GM23338 (cell line): Measurements from ENCODE around the gene ITGB6. TPM values are rescaled to one million over a fixed set of nuclear protein-coding genes. Genes with fewer than 3 reads are reported as not detected.

Experiments used
- ATAC-seq: fragments of 200-7000 bp; cut with Tn5 transposase; 3 replicates; pipeline ENCODE4 v1.9.1; 2020
- DNase-seq: peaks from one replicate; pipeline ENCODE4 v3.0.0-alpha.2; 2015; ENCODE audit warnings: low spot score
- H2AFZ ChIP-seq: fragments of 200-600 bp; sonication (generic); 2 replicates; pipeline ENCODE4 v1.8.0; 2016; ENCODE audit warnings: antibody characterized with exemption, mild to moderate bottlenecking, moderate library complexity
- H3F3A ChIP-seq: fragments of 200-600 bp; sonication (generic); replicated peaks from 2 replicates; pipeline ENCODE4 v1.8.0; 2017; ENCODE audit warnings: antibody characterized with exemption, mixed run types, low read depth
- H3K27ac ChIP-seq: fragments of 200-600 bp; sonication (generic); 2 replicates; pipeline ENCODE4 v1.6.1; 2016; ENCODE audit warnings: low read depth
- H3K27me3 ChIP-seq: fragments of 200-600 bp; sonication (generic); 2 replicates; pipeline ENCODE4 v1.8.0; 2016; ENCODE audit warnings: mild to moderate bottlenecking, mixed run types, moderate library complexity; ENCODE audit not compliant: insufficient read depth
- H3K36me3 ChIP-seq: fragments of 200-600 bp; sonication (generic); 2 replicates; pipeline ENCODE4 v1.8.0; 2016; ENCODE audit warnings: mild to moderate bottlenecking; ENCODE audit not compliant: insufficient read depth
- H3K4me1 ChIP-seq: fragments of 200-600 bp; sonication (generic); 2 replicates; pipeline ENCODE4 v1.8.0; 2016; ENCODE audit warnings: mild to moderate bottlenecking, moderate library complexity; ENCODE audit not compliant: insufficient read depth
- H3K4me2 ChIP-seq: fragments of 200-600 bp; sonication (generic); 2 replicates; pipeline ENCODE4 v1.7.1; 2017; ENCODE audit warnings: mixed run types
- H3K4me3 ChIP-seq: fragments of 200-600 bp; sonication (generic); 2 replicates; pipeline ENCODE4 v1.6.1; 2016; ENCODE audit warnings: mixed run types
- H3K79me2 ChIP-seq: fragments of 200-600 bp; sonication (generic); replicated peaks from 2 replicates; pipeline ENCODE4 v1.8.0; 2017; ENCODE audit warnings: mild to moderate bottlenecking; ENCODE audit not compliant: insufficient read depth
- H3K9me2 ChIP-seq: fragments of 200-600 bp; sonication (generic); 2 replicates; pipeline ENCODE4 v1.8.0; 2017; ENCODE audit not compliant: insufficient read depth
- H4K20me1 ChIP-seq: fragments of 200-600 bp; sonication (generic); replicated peaks from 2 replicates; pipeline ENCODE4 v1.8.0; 2017; ENCODE audit warnings: mild to moderate bottlenecking; ENCODE audit not compliant: insufficient read depth
- H3K27ac Mint-ChIP-seq: 2 replicates; pipeline ENCODE4 v1.8.0; 2020; ENCODE audit warnings: inconsistent platforms, mild to moderate bottlenecking, moderate library complexity, mixed read lengths
- H3K27me3 Mint-ChIP-seq: 3 replicates; pipeline ENCODE4 v1.8.0; 2022; ENCODE audit warnings: low read depth, mild to moderate bottlenecking, moderate library complexity, mixed read lengths, inconsistent platforms; ENCODE audit not compliant: insufficient read depth, poor library complexity
- H3K36me3 Mint-ChIP-seq: 3 replicates; pipeline ENCODE4 v1.8.0; 2021; ENCODE audit warnings: low read depth, mild to moderate bottlenecking, inconsistent platforms, moderate library complexity, mixed read lengths
- H3K4me1 Mint-ChIP-seq: 3 replicates; pipeline ENCODE4 v1.8.0; 2020; ENCODE audit warnings: mild to moderate bottlenecking, inconsistent platforms, mixed read lengths
- H3K4me3 Mint-ChIP-seq: 3 replicates; pipeline ENCODE4 v1.8.0; 2021; ENCODE audit warnings: moderate library complexity, mild to moderate bottlenecking, inconsistent platforms, mixed read lengths
- H3K9me3 Mint-ChIP-seq: 3 replicates; pipeline ENCODE4 v1.8.0; 2020; ENCODE audit warnings: moderate library complexity, mild to moderate bottlenecking, inconsistent platforms, mixed read lengths
- CREB1 ChIP-seq: fragments of 250-450 bp; sonication (Bioruptor Pico); IDR thresholded peaks from 2 replicates; pipeline ENCODE4 v1.5.0; 2020; ENCODE audit warnings: low read depth, mild to moderate bottlenecking, moderate library complexity
- EZH2 ChIP-seq: fragments of 200-600 bp; sonication (generic); IDR thresholded peaks from one replicate; pipeline ENCODE4 v1.8.0; 2017; ENCODE audit warnings: antibody characterized with exemption, mild to moderate bottlenecking, low read depth; ENCODE audit not compliant: unreplicated experiment
- EZH2phosphoT487 ChIP-seq: fragments of 200-600 bp; sonication (generic); IDR thresholded peaks from one replicate; pipeline ENCODE4 v1.8.1; 2018; ENCODE audit warnings: antibody characterized with exemption; ENCODE audit not compliant: unreplicated experiment
- JUNB ChIP-seq: IDR thresholded peaks from one replicate; pipeline ENCODE4 v1.6.1; 2016; ENCODE audit warnings: antibody characterized with exemption; ENCODE audit not compliant: unreplicated experiment
- NANOG ChIP-seq: IDR thresholded peaks from 2 replicates; pipeline ENCODE4 v1.6.1; 2016; ENCODE audit warnings: antibody characterized with exemption, borderline replicate concordance
- POLR2AphosphoS5 ChIP-seq: IDR thresholded peaks from 2 replicates; pipeline ENCODE4 v1.6.1; 2016; ENCODE audit warnings: antibody characterized with exemption, low read depth
- STAT1 ChIP-seq: IDR thresholded peaks from one replicate; pipeline ENCODE4 v1.6.1; 2016; ENCODE audit warnings: antibody characterized with exemption; ENCODE audit not compliant: unreplicated experiment
- ZNF114 ChIP-seq: fragments of 250-450 bp; sonication (Bioruptor Pico); IDR thresholded peaks from 2 replicates; pipeline ENCODE4 v1.5.0; 2020; ENCODE audit warnings: mild to moderate bottlenecking, moderate library complexity
- ZNF331 ChIP-seq: fragments of 250-450 bp; sonication (Bioruptor Pico); IDR thresholded peaks from 2 replicates; pipeline ENCODE4 v1.5.0; 2020; ENCODE audit warnings: low read depth, mild to moderate bottlenecking, moderate library complexity
- polyA plus RNA-seq: library from polyadenylated mRNA; unstranded; fragments of >200 nt; fragmentation: Nextera tagmentation; extraction: Ambion mirVana; gene quantifications from 2 replicates; pipeline ENCODE4 v1.2.1, GENCODE V29; 2016
- total RNA-seq: library from RNA; depleted of rRNA; stranded (reverse); fragments of >200 nt; shearing (Covaris generic); gene quantifications from 2 replicates; pipeline ENCODE4 v1.2.3, GENCODE V29; 2014
- TF ChIP-seq, protein P1 (sequence below): fragments of 250-450 bp; sonication (Bioruptor Pico); IDR thresholded peaks from 2 replicates; pipeline ENCODE4 v1.5.0; 2020; ENCODE audit warnings: mild to moderate bottlenecking, moderate library complexity
- TF ChIP-seq, protein P2 (sequence below): IDR thresholded peaks from 2 replicates; pipeline ENCODE4 v1.6.1; 2016; ENCODE audit warnings: antibody characterized with exemption
- TF ChIP-seq, protein P3 (sequence below), 2 experiments: fragments of 200-600 bp in 1 of 2; sonication (generic) in 1 of 2; conservative IDR thresholded peaks; 2 replicates each; pipeline versions ENCODE4 v1.5.1 to v1.6.1; 2016 to 2017; ENCODE audit warnings: antibody characterized with exemption in 2 of 2, low read depth in 2 of 2, mild to moderate bottlenecking in 2 of 2, moderate library complexity in 1 of 2
- TF ChIP-seq, protein P4 (sequence below): IDR thresholded peaks from one replicate; pipeline ENCODE4 v1.6.1; 2018; ENCODE audit warnings: antibody characterized with exemption; ENCODE audit not compliant: unreplicated experiment

ITGB6 gene
- total and polyA plus RNA-seq, 2 experiments from 2014 or later, result not detected

DNA sequence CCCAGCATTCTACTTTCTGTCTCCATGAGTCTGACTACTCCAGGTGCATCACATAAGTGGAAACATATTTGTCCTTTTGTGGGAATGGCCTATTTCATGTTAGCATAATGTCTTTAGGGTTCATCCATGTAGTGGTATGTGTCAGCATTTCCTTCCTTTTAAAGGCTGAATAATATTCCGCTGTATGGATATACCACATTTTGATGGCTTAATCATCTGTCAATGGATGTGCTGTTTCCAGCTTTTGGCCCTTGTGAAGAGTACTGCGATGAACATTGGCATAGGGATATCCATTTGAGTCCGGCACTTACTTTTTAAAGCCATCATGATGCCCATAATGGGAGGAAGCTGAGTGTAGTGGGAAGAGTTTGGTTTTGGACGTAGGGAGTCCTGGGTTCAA, 6.4 kb upstream of the ITGB6 start:
- H2AFZ ChIP-seq, result no peak overlapping the region
- no peak overlapping the region for H3K4me2 ChIP-seq

More for the DNA sequence above, 6.4 kb upstream of the ITGB6 start:
- ATAC-seq, result no peak
- no peak for TF ChIP-seq CREB1 (CRISPR knock-in tag)
- TF ChIP-seq, protein P1, sequence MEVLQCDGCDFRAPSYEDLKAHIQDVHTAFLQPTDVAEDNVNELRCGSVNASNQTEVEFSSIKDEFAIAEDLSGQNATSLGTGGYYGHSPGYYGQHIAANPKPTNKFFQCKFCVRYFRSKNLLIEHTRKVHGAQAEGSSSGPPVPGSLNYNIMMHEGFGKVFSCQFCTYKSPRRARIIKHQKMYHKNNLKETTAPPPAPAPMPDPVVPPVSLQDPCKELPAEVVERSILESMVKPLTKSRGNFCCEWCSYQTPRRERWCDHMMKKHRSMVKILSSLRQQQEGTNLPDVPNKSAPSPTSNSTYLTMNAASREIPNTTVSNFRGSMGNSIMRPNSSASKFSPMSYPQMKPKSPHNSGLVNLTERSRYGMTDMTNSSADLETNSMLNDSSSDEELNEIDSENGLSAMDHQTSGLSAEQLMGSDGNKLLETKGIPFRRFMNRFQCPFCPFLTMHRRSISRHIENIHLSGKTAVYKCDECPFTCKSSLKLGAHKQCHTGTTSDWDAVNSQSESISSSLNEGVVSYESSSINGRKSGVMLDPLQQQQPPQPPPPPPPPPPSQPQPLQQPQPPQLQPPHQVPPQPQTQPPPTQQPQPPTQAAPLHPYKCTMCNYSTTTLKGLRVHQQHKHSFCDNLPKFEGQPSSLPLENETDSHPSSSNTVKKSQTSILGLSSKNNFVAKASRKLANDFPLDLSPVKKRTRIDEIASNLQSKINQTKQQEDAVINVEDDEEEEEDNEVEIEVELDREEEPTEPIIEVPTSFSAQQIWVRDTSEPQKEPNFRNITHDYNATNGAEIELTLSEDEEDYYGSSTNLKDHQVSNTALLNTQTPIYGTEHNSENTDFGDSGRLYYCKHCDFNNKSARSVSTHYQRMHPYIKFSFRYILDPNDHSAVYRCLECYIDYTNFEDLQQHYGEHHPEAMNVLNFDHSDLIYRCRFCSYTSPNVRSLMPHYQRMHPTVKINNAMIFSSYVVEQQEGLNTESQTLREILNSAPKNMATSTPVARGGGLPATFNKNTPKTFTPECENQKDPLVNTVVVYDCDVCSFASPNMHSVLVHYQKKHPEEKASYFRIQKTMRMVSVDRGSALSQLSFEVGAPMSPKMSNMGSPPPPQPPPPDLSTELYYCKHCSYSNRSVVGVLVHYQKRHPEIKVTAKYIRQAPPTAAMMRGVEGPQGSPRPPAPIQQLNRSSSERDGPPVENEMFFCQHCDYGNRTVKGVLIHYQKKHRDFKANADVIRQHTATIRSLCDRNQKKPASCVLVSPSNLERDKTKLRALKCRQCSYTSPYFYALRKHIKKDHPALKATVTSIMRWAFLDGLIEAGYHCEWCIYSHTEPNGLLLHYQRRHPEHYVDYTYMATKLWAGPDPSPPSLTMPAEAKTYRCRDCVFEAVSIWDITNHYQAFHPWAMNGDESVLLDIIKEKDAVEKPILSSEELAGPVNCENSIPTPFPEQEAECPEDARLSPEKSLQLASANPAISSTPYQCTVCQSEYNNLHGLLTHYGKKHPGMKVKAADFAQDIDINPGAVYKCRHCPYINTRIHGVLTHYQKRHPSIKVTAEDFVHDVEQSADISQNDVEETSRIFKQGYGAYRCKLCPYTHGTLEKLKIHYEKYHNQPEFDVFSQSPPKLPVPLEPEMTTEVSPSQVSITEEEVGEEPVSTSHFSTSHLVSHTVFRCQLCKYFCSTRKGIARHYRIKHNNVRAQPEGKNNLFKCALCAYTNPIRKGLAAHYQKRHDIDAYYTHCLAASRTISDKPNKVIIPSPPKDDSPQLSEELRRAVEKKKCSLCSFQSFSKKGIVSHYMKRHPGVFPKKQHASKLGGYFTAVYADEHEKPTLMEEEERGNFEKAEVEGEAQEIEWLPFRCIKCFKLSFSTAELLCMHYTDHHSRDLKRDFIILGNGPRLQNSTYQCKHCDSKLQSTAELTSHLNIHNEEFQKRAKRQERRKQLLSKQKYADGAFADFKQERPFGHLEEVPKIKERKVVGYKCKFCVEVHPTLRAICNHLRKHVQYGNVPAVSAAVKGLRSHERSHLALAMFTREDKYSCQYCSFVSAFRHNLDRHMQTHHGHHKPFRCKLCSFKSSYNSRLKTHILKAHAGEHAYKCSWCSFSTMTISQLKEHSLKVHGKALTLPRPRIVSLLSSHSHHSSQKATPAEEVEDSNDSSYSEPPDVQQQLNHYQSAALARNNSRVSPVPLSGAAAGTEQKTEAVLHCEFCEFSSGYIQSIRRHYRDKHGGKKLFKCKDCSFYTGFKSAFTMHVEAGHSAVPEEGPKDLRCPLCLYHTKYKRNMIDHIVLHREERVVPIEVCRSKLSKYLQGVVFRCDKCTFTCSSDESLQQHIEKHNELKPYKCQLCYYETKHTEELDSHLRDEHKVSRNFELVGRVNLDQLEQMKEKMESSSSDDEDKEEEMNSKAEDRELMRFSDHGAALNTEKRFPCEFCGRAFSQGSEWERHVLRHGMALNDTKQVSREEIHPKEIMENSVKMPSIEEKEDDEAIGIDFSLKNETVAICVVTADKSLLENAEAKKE, result no peak
- TF ChIP-seq, protein P2, sequence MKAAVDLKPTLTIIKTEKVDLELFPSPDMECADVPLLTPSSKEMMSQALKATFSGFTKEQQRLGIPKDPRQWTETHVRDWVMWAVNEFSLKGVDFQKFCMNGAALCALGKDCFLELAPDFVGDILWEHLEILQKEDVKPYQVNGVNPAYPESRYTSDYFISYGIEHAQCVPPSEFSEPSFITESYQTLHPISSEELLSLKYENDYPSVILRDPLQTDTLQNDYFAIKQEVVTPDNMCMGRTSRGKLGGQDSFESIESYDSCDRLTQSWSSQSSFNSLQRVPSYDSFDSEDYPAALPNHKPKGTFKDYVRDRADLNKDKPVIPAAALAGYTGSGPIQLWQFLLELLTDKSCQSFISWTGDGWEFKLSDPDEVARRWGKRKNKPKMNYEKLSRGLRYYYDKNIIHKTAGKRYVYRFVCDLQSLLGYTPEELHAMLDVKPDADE, result no peak
- TF ChIP-seq POLR2AphosphoS5, result no peak
- TF ChIP-seq NANOG, result no peak
- TF ChIP-seq EZH2, result no peak
- TF ChIP-seq, protein P3, sequence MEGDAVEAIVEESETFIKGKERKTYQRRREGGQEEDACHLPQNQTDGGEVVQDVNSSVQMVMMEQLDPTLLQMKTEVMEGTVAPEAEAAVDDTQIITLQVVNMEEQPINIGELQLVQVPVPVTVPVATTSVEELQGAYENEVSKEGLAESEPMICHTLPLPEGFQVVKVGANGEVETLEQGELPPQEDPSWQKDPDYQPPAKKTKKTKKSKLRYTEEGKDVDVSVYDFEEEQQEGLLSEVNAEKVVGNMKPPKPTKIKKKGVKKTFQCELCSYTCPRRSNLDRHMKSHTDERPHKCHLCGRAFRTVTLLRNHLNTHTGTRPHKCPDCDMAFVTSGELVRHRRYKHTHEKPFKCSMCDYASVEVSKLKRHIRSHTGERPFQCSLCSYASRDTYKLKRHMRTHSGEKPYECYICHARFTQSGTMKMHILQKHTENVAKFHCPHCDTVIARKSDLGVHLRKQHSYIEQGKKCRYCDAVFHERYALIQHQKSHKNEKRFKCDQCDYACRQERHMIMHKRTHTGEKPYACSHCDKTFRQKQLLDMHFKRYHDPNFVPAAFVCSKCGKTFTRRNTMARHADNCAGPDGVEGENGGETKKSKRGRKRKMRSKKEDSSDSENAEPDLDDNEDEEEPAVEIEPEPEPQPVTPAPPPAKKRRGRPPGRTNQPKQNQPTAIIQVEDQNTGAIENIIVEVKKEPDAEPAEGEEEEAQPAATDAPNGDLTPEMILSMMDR (conservative IDR thresholded peaks at IDR 0.05; ENCODE audit: low read depth in 2 of 2), result no peak
- no peak for TF ChIP-seq STAT1
- no peak for TF ChIP-seq JUNB
- no peak for TF ChIP-seq EZH2phosphoT487
- no peak for TF ChIP-seq ZNF114 (CRISPR knock-in tag)
- no peak for TF ChIP-seq ZNF331 (CRISPR knock-in tag)
- TF ChIP-seq, protein P4, sequence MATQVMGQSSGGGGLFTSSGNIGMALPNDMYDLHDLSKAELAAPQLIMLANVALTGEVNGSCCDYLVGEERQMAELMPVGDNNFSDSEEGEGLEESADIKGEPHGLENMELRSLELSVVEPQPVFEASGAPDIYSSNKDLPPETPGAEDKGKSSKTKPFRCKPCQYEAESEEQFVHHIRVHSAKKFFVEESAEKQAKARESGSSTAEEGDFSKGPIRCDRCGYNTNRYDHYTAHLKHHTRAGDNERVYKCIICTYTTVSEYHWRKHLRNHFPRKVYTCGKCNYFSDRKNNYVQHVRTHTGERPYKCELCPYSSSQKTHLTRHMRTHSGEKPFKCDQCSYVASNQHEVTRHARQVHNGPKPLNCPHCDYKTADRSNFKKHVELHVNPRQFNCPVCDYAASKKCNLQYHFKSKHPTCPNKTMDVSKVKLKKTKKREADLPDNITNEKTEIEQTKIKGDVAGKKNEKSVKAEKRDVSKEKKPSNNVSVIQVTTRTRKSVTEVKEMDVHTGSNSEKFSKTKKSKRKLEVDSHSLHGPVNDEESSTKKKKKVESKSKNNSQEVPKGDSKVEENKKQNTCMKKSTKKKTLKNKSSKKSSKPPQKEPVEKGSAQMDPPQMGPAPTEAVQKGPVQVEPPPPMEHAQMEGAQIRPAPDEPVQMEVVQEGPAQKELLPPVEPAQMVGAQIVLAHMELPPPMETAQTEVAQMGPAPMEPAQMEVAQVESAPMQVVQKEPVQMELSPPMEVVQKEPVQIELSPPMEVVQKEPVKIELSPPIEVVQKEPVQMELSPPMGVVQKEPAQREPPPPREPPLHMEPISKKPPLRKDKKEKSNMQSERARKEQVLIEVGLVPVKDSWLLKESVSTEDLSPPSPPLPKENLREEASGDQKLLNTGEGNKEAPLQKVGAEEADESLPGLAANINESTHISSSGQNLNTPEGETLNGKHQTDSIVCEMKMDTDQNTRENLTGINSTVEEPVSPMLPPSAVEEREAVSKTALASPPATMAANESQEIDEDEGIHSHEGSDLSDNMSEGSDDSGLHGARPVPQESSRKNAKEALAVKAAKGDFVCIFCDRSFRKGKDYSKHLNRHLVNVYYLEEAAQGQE, result no peak
- no peak overlapping the region for H3K27ac ChIP-seq
- no peaks in the 10 kb centered on the region for H3F3A ChIP-seq
- no peaks in the 10 kb centered on the region for H3K4me1 ChIP-seq
- peaks cover 4% of the 10 kb centered on the region for H3K27me3 Mint-ChIP-seq
- no peaks in the 10 kb centered on the region for H3K79me2 ChIP-seq
- no peaks in the 10 kb centered on the region for H3K36me3 ChIP-seq
- H4K20me1 ChIP-seq, result no peaks in the 10 kb centered on the region
- no peaks in the 10 kb centered on the region for H3K9me2 ChIP-seq
- H3K36me3 Mint-ChIP-seq, result no peaks in the 10 kb centered on the region
- H3K4me1 Mint-ChIP-seq, result no peaks in the 10 kb centered on the region; the same call in 2 of the 3 replicates
- no peak overlapping the region for H3K4me3 ChIP-seq
- no peaks in the 10 kb centered on the region for H3K27me3 ChIP-seq
- H3K9me3 Mint-ChIP-seq, result peaks cover 7% of the 10 kb centered on the region; the same call in 2 of the 3 replicates
- no peak overlapping the region for H3K4me3 Mint-ChIP-seq
- no peak for DNase-seq
- no peak overlapping the region for H3K27ac Mint-ChIP-seq
